Pons (tissue), 1 donor: ENCODE results near the gene PLAA.
"Not testable (repeated sequence)": the region's sequence is repeated elsewhere in the genome, so short reads cannot be mapped to it uniquely, and the experiment has no call there.

Experiments used
- DNase-seq: peaks from one replicate; pipeline ENCODE4 v3.0.0-alpha.2; 2016; ENCODE audit warnings: low spot score

PLAA gene

GRCh38 chr9:26928902-26929495, 18.0 kb downstream of the PLAA start:
- no peak for DNase-seq

- DNase-seq, result no peak
Measured at GRCh38 chr9:26925609-26926008, 21.4 kb downstream of the PLAA start.

GRCh38 chr9:26919698-26920097, 27.3 kb downstream of the PLAA start:
- DNase-seq, result no peak

GRCh38 chr9:26913138-26913668, 33.8 kb downstream of the PLAA start:
- no peak for DNase-seq

GRCh38 chr9:26904671-26905070, 42.4 kb downstream of the PLAA start:
- DNase-seq, result no peak

GRCh38 chr9:26904070-26904469, 43.0 kb downstream of the PLAA start:
- DNase-seq, result no peak

GRCh38 chr9:26893030-26893676, 53.9 kb downstream of the PLAA start:
- DNase-seq, result no peak

- peak; percentile 88 for DNase-seq
Measured at GRCh38 chr9:26892251-26893029, 54.6 kb downstream of the PLAA start, which contains the start of gene CAAP1. Gene CAAP1, minus strand, starts transcription at chr9:26892802. Its CDS starts 87 bp downstream, at chr9:26892715.

- DNase-seq, result peak; percentile 38
Measured at GRCh38 chr9:26891726-26892125, 55.3 kb downstream of the PLAA start.

- no peak for DNase-seq
Measured at GRCh38 chr9:26888271-26888670, 58.8 kb downstream of the PLAA start.

GRCh38 chr9:26882154-26882553, 64.9 kb downstream of the PLAA start:
- DNase-seq, result no peak

- DNase-seq, result no peak
Measured at GRCh38 chr9:26880262-26880661, 66.8 kb downstream of the PLAA start.

- not testable (repeated sequence) for DNase-seq
Measured at GRCh38 chr9:26875155-26875554, 71.9 kb downstream of the PLAA start.

GRCh38 chr9:26870292-26870691, 76.8 kb downstream of the PLAA start:
- DNase-seq, result no peak

- peak; percentile 6 for DNase-seq
Measured at GRCh38 chr9:26863074-26863473, 84.0 kb downstream of the PLAA start.

- DNase-seq, result peak; percentile 37
Measured at GRCh38 chr9:26856413-26857032, 90.5 kb downstream of the PLAA start.
